D341Med (cell line): ENCODE data around the gene CTDNEP1.

Source experiments
- DNase-seq: peaks from one replicate; pipeline ENCODE4 v3.0.0; 2012; ENCODE audit warnings: low spot score

CTDNEP1 gene

GRCh38 chr17:7251661-7252175, at the start of gene CTDNEP1:
Gene CTDNEP1 (minus strand): TSS chr17:7251734. CDS start chr17:7251296, 438 bp downstream.
- DNase-seq = peak; percentile 87

GRCh38 chr17:7296189-7296861, 44.8 kb upstream of the CTDNEP1 start:
- peak; percentile 89 for DNase-seq

- DNase-seq = peak; percentile 5
These were observed 44.0 kb upstream of the CTDNEP1 start for GRCh38 chr17:7295230-7296180.

- peak; percentile 76 for DNase-seq
These were observed 43.1 kb upstream of the CTDNEP1 start, which contains the start of gene YBX2 for GRCh38 chr17:7294614-7295153. Gene YBX2 (minus strand): TSS chr17:7294639. CDS start chr17:7294500, 139 bp downstream.

- DNase-seq = peak; percentile 20
These were observed 42.5 kb upstream of the CTDNEP1 start for GRCh38 chr17:7293816-7294613.

- DNase-seq = no peak
These were observed 41.6 kb upstream of the CTDNEP1 start for GRCh38 chr17:7293159-7293558.

GRCh38 chr17:7292729-7293128, 41.2 kb upstream of the CTDNEP1 start:
- no peak for DNase-seq

- no peak for DNase-seq
These were observed 40.7 kb upstream of the CTDNEP1 start for GRCh38 chr17:7292194-7292593.

- DNase-seq = no peak
These were observed 39.2 kb upstream of the CTDNEP1 start for GRCh38 chr17:7290685-7291084.

- DNase-seq = no peak
These were observed 38.6 kb upstream of the CTDNEP1 start for GRCh38 chr17:7290166-7290565.

- DNase-seq = no peak
These were observed 37.9 kb upstream of the CTDNEP1 start for GRCh38 chr17:7289256-7290032.

- no peak for DNase-seq
These were observed 34.1 kb upstream of the CTDNEP1 start for GRCh38 chr17:7285679-7286078.

GRCh38 chr17:7284911-7285310, 33.4 kb upstream of the CTDNEP1 start:
- DNase-seq = no peak

- DNase-seq = no peak
These were observed 32.1 kb upstream of the CTDNEP1 start for GRCh38 chr17:7283471-7284216.

GRCh38 chr17:7282752-7283321, 31.3 kb upstream of the CTDNEP1 start:
- DNase-seq = no peak

GRCh38 chr17:7281953-7282751, 30.6 kb upstream of the CTDNEP1 start:
- no peak for DNase-seq

- DNase-seq = peak; percentile 94
These were observed 29.8 kb upstream of the CTDNEP1 start, which contains the start of gene SLC2A4 for GRCh38 chr17:7281074-7281952. Gene SLC2A4 (plus strand): TSS chr17:7281718. CDS start chr17:7281935, 217 bp downstream.
